ENCODE measurements around the gene CCN6.

Gene CCN6

DNA sequence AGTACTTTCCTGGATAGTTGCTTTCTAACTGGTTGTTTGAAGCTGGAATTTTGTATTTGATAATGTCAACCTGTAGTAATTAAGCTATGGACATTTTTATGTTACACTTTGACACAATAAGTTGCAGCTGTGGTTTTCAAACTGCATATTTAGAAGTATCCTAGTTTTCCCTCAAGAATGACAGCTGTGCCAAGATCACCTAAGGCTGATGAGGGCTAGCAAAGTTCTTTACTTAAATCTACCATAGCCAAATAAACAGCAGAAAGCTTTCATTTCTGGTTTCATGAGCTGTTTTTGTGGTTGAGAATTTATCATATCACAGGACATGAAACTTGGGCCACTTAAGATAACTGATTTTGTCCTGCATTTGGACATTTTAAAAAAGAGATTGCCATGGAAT lies 64.1 kb downstream of the CCN6 start:
- no peak for DNase-seq

Measured in bone marrow (tissue), 2 donors.